Measurements from ENCODE around the gene RNF7.
A peak's percentile ranks its signal among the peaks of the same experiment; 100 is the strongest.
"Not testable (repeated sequence)": the region's sequence is repeated elsewhere in the genome, so short reads cannot be mapped to it uniquely, and the experiment has no call there.

Gene RNF7

DNA sequence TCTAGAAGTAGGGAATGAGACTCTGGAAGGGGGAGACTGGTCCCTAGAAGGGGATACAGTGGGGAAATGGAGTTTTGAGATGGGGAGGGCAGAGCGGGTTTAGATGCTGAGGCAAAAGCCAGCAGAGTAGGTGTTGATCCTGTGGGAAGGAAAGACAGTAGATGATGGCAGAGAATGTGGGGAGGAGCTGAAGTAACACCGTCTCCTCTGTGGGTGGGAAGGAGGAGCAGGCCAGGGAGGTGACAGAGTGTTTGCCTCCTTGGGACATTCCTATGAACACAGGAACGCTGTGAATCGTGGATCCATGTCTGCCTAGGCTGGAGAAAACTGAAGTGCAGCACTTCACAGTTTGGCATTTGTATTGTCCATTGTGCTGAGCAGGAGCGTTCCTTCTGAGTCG is 45.5 kb downstream of the RNF7 start:
- DNase-seq, result no peak

DNA sequence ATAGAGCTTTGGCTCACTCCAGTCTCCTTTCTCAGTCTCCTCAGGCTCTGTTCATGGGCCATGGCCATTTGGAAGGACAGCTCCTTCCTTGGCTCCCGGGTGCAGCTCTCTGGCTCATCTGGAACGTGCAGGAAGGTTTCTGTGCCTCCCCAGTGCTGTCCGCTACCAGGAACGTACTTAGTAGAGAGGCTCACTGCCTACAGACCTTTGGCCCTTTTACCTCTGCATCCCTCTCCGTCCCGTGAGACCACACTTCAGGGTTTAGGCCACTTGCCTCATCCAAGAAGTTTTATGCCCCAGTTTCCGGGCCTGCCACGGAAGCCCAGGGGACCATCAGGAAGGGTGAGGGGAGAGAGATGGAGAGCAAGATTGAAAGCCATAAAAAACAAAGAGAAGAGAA is 46.0 kb downstream of the RNF7 start:
- no peak for DNase-seq

DNA sequence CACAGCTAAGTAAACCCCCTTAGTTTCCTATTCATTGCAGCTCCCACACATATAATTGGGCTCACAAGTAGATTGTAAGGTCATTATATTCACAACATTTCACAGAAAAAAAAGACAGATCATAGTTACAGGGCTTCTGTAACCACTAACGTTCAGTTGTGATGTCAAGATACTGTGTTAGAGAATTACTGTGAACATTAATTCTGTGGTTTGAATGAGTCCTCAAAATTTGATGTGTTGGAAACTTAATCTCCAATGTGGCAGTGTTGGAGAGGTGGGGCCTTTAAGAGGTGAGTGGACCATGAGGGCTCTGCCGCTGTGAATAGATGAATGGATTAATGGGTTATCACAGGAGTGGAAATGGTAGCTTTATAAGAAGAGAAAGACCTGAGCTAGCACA is 46.4 kb downstream of the RNF7 start:
- peak; percentile 53 for DNase-seq

DNA sequence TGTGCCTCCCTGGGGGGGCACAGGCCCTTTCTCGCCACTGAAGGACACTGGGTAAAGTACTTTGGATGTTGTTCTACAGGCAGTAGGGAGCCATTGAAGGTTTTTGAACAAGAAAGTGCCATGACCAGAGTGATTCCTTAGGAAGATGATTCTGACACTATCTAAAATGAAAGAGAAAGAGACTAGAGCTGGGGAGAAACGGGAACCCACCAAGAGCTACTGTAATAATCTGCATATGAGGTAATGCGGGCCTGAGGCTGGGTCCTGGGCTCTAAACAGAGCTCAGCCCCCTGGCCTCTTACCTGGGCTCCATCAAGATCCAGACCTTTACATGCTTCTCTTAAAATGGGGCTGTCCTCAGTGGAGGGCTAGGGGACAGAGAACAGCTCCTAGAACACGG is 50.1 kb downstream of the RNF7 start:
- no peak for DNase-seq

DNA sequence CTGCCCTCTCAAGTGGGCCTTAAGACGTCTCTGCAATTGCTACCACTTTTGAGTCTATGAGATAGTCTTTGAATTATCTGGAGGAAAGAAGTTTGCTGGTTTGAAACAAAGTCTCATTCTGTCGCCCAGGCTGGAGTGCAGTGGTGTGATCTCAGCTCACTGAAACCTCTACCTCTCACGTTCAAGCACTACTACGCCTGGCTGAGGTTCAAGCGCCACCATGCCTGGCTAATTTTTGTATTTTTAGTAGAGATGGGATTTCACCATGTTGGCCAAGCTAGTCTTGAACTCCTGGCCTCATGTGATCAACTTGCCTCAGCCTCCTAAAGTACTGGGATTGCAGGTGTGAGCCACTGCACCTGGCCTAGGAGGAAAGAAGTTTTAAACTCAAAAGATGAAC is 50.7 kb downstream of the RNF7 start:
- DNase-seq, result not testable (repeated sequence)

DNA sequence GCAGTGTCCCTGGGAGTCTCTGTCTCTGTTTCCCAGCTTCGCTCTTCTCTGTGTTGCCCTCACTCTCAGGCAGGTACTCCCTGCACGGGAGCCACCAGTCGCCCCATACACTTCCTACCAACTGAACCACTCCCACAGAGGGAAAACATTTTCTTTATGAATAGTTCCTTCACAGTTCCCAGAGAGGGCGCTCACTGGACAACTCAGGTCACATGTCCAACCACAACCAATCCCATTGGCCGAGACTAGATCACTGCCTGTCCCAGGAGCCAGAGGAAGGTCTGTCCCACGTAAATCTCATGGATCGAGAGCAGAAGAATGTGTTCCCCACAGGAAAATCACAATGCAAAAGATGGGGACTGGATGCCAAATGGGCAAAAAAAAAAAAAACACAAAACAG is 51.2 kb downstream of the RNF7 start:
- DNase-seq, result peak; percentile 35

DNA sequence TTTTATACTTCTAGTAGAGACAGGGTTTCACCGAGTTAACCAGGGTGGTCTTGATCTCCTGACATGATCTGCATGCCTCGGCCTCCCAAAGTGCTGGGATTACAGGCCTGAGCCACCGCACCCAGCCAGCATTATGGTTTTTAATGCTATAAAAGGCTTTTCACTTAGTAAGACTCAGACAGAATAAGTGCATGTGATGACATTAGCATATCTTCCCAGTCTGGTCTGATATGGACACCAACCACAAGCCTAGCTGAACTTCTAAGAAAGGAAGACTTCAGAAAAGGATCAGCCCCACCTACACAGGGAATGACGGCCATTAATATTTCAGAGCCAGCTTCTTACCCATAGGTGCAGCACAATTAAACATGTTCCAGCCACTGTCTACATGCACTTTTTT is 52.1 kb downstream of the RNF7 start:
- DNase-seq, result peak; percentile 45

DNA sequence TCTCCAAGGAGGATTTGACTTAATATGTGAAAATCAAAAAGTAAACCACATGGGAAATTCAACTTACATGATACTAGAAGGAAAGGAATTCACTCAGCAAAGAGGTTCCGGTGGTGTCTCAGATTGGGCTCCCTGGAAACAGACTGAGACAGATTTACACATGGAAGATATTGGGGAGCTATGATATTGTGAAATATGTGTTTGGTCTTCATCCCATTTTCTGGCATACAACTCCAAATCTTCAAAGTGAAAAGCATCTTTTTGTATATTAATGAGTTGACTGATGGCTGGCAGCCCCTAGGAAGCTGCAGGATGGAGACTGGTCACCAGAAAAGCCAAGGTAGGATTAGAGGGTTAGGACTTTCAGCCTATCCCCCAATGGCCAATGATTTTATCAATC is 54.4 kb downstream of the RNF7 start:
- DNase-seq, result no peak

DNA sequence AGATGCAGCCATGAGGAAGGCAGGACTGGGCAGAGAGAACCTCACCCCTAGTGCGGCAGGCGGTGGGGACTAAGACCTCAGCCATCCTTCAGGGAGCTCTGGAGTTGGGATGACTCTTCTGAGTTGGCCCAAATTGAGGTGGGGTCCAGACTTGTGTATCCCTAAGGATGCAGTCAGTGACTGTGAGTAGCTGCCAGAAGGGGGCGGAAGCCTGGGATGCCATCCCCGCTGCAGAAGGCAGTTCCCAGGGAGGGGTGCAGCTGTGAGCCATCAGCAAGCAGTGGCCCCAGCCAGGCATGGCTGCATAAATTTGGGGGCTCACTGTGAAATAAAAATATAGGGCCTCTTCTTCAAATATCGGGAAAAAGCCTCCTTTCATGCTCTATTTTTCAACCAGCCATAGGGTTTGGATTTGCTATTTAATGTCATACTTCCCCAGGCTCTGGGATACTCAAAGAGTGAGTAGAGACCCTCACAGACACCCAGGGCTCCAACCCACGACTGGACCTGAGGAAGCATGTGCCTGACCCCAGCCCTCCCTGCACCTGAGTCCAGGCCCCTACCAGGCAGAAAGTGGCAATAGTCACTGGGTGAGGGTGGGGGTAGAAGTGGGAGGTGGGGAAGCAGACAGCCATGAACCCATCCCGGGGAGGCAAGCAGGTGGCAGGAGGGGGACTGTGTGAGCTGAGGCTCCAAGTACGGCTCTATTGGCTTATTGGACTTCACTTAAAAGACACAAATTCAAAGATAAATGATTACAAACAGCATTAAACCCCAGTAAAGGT is 55.6 kb downstream of the RNF7 start:
- DNase-seq, result no peak

DNA sequence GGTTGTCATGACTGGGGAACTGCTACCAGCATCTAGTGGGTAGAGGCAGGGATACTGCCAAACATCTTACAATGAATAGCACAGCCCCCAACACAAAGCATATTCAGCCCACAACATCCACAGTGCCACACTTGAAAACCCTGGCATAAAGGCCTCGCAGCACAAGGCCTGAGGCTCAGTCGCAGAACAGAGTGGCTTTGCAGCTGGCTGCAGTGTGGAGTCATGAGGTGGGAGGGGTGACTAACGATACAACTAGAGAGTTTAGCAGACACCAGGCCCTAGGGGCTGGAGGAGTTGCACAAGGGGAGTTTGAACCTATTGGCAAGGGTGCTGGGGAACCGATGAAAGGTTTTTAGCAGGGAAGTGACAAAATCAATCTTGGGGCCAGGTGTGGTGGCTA is 57.2 kb downstream of the RNF7 start:
- no peak for DNase-seq

DNA sequence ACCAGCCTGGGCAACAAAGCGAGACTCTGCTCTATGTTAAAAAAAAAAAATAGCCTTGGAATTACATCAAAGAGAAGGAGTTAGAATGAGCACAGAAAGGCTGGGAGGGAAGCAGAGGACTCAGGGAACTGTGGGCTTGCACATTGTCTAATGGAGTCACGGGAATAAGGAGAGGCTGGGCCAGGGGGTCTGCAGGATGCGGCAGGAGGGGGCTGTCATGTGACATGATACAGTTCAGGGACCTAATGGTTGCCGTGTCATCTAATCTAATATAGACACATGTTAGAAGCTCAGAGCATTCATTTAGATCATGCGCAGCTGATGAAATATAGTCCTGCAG is 57.6 kb downstream of the RNF7 start:
- no peak for DNase-seq

DNA sequence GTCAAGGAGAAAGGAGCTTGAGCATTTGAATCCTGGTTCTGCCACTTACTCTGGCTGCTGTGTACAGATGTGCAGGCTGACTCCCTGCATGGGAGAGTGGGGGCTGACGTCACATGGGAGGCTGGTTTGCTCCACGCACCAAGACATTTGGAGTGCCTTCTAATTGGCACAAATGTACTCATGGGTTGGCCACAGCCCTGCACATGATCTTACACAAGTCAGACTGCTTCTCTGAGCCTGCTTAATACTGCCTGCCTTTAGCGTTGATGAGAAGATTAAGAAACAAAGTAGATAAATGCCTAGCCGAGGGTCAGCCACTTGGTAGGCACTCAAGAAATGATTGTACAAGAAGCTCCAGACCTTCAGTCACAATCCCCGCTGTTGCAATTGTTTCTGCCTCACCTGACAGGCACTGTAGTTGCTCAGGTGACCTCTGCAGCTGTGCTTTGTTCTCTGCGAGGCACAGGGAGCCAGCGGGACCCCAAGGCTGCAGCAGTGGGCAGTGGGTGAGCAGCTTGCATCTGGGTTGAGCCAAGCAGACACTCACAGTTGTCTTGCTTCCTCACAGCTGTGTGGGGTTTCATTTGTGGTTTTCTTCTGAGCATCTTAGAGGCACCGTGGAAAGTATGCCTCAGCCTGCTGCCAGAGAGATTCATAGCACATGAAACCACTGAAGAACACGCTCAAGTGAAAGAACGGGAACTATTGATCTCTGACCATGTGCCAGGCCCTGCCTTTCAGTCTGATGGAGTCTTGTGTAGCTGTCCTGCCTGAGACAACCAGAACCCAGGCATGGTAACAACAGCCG is 58.2 kb downstream of the RNF7 start:
- peak; percentile 84 for DNase-seq

Measured in hematopoietic multipotent progenitor cell treated with erythropoietin and hydrocortisone succinate and interleukin-3 and kit ligand, for 6 days (in vitro differentiated cells).